Measurements from ENCODE around the gene DSG1.
"Not testable (repeated sequence)": the region's sequence is repeated elsewhere in the genome, so short reads cannot be mapped to it uniquely, and the experiment has no call there.

The DSG1 gene

DNA sequence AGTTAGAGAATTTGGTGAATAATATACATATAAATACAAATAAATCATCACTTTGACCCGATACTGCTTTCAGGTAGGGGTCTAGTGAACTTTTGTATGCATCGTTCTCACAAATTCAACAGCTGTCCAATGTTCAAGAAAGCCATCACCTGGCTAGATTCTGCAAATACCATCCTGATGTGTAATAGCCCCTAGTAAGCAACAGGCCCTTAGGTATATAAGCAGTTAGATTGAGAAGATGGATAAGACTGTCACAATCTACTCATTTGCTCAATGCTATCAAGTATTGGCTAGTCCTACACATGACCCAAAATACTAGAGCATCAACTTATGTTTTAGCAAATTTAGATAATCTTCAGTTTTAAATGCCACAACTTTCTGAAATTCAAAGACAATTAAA is 20.7 kb upstream of the DSG1 start:
- no peak for DNase-seq (ENCODE audit: low spot score in 2 of 2)
- Mint-ChIP-seq H3K9me3 (peaks cover 18% of the 10 kb centered on the region), H3K27ac (ENCODE audit: low read depth) (no peak overlapping the region), H3K4me3 (no peak overlapping the region), H3K36me3 (ENCODE audit: insufficient read depth) (no peaks in the 10 kb centered on the region), H3K4me1 (no peaks in the 10 kb centered on the region), H3K27me3 (no peaks in the 10 kb centered on the region)
- ATAC-seq (replicated peaks; ENCODE audit: extremely low read depth, poor library complexity, severe bottlenecking): no peak

DNA sequence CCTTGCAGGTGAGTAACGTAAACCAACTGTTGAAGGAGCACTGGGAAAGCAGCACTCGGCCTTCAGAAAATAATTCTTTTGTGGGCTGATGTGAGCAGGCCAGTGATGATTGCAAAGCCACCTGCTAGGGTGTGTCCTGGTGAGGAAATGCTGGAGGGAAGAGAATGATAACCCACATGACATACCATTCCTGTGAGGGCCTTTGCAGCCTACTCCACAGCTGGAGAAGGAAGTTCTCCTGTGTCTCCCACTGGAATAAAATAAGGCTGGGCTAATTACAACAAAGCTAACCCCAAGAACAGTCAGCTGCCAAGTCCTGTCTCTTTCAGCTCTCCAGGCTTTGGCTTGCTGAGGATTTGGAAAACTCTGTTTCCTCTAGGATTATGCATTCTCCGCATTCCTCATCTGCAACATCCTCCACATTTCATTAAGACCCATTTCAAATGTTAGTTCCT is 16.7 kb upstream of the DSG1 start:
- DNase-seq (ENCODE audit: low spot score in 2 of 2) (no peak), ATAC-seq (replicated peaks; ENCODE audit: extremely low read depth, poor library complexity, severe bottlenecking) (no peak)
- Mint-ChIP-seq H3K9me3 (peaks cover 17% of the 10 kb centered on the region), H3K4me3 (no peak overlapping the region), H3K27ac (ENCODE audit: low read depth) (no peak overlapping the region), H3K27me3 (no peaks in the 10 kb centered on the region), H3K4me1 (no peaks in the 10 kb centered on the region), H3K36me3 (ENCODE audit: insufficient read depth) (no peaks in the 10 kb centered on the region)

DNA sequence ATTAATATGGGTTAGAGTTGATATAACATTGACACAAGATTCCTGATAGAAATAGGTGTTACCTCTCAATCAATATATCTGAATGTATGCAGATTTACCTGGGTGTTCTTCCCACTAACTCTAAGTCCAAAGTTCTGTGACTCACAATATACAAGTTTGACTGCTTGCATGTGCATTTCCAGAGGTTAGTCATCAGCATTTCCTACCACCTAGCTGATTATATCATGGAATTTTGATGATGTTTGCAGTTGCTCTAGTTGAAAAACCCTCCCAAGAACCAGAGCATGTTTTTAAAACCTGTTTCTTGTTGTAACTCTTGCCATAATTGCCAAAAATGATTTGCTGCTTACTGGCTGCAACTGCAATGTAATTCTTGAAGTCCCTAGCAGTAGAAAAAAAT is 15.0 kb upstream of the DSG1 start:
- Mint-ChIP-seq H3K27ac (ENCODE audit: low read depth) (no peak overlapping the region), H3K36me3 (ENCODE audit: insufficient read depth) (no peaks in the 10 kb centered on the region), H3K9me3 (peaks cover 16% of the 10 kb centered on the region), H3K4me3 (no peak overlapping the region), H3K27me3 (no peaks in the 10 kb centered on the region), H3K4me1 (no peaks in the 10 kb centered on the region)
- ATAC-seq (replicated peaks; ENCODE audit: extremely low read depth, poor library complexity, severe bottlenecking) (no peak), DNase-seq (ENCODE audit: low spot score in 2 of 2) (no peak)

DNA sequence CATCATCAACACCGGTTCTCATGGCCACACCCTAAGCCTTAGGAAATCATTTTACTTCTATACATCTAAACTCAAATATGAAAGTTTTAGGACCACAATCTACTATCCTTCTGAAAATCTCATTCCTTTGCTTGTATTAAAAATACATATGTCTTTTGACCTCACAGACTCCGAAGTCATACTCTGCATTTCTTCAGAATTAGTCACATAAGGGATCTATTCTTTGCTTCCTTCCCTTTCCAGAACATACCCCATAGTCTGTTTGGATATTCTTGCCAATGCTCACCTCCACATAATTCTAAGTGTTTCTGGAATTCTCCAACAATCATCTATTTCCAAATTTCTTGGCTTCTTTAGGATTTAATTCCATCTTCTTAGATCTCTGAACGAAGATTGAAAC is 14.2 kb upstream of the DSG1 start:
- H3K27me3 Mint-ChIP-seq: no peaks in the 10 kb centered on the region
- H3K36me3 Mint-ChIP-seq (ENCODE audit: insufficient read depth): no peaks in the 10 kb centered on the region
- H3K27ac Mint-ChIP-seq (ENCODE audit: low read depth): no peak overlapping the region
- H3K4me3 Mint-ChIP-seq: no peak overlapping the region
- no peaks in the 10 kb centered on the region for H3K4me1 Mint-ChIP-seq
- DNase-seq (ENCODE audit: low spot score in 2 of 2) (no peak), ATAC-seq (replicated peaks; ENCODE audit: extremely low read depth, poor library complexity, severe bottlenecking) (no peak)
- peaks cover 11% of the 10 kb centered on the region for H3K9me3 Mint-ChIP-seq

DNA sequence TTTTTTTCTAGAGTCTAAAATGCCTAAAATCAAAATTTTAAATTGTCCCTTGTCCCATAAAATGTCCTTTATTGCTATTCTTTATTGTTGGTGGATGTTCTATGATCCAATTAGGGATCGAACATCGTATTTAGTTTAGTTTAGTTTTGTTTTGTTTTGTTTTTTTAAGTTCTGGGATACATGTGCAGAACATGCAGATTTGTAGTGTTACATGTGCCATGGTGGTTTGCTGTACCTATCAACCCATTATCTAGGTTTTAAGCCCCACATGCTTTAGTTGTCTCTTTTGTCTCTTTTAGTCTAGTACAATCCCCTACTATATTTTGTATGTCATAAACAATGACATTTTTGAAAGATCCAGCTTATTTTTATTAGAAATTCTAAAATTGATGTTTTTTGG is 8.8 kb upstream of the DSG1 start:
- H3K36me3 Mint-ChIP-seq (ENCODE audit: insufficient read depth): no peaks in the 10 kb centered on the region
- no peak overlapping the region for H3K27ac Mint-ChIP-seq (ENCODE audit: low read depth)
- no peak overlapping the region for H3K4me3 Mint-ChIP-seq
- DNase-seq (ENCODE audit: low spot score in 2 of 2): no peak
- ATAC-seq (replicated peaks; ENCODE audit: extremely low read depth, poor library complexity, severe bottlenecking): no peak
- no peaks in the 10 kb centered on the region for H3K27me3 Mint-ChIP-seq
- H3K4me1 Mint-ChIP-seq: no peaks in the 10 kb centered on the region
- H3K9me3 Mint-ChIP-seq: peaks cover 13% of the 10 kb centered on the region

DNA sequence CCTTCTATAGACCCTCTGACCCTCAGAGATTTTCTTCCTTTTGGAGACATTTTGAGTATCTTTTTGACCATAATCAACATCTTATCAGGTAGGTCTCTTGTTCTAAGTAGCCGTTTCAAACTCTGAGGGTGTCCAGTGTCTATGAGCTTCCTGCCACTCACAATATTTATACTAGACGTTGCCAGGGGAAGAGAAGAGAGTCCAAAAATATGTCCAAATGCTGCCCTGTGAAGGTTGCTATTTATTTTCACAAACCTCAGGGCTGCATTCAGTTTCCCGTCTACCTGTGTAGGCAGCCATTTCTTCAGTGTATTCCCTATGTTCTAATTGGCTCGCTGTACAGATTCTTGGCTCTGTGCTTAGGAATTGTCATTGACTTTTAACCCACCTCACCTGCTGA is 986 bp upstream of the DSG1 start:
- Mint-ChIP-seq H3K36me3 (ENCODE audit: insufficient read depth) (no peaks in the 10 kb centered on the region), H3K9me3 (peaks cover 4% of the 10 kb centered on the region), H3K4me3 (no peak overlapping the region), H3K4me1 (no peaks in the 10 kb centered on the region), H3K27ac (ENCODE audit: low read depth) (no peak overlapping the region), H3K27me3 (no peaks in the 10 kb centered on the region)
- ATAC-seq (replicated peaks; ENCODE audit: extremely low read depth, poor library complexity, severe bottlenecking): no peak
- no peak for DNase-seq (ENCODE audit: low spot score in 2 of 2)

DNA sequence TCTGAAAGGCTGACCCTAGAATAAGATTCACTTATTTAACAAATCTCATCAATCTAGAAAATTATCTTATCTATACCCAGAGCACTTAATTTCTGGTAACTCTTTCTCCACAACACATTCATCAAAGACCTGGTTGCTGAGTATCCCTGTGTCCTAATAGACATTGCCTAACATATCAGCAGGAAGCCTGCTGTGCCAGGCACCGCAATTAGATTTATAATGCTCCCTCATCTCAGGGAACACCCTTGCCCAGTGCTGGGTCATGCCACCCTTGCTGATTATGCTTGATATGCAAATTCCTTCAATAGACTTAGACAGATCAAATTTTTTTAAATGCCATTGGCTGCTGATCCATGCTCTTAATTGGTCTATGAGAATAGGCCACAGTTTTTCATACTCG is 3.8 kb downstream of the DSG1 start:
- no peaks in the 10 kb centered on the region for H3K36me3 Mint-ChIP-seq (ENCODE audit: insufficient read depth)
- no peaks in the 10 kb centered on the region for H3K27me3 Mint-ChIP-seq
- no peak overlapping the region for H3K27ac Mint-ChIP-seq (ENCODE audit: low read depth)
- H3K4me1 Mint-ChIP-seq: no peaks in the 10 kb centered on the region
- ATAC-seq (replicated peaks; ENCODE audit: extremely low read depth, poor library complexity, severe bottlenecking): no peak
- H3K9me3 Mint-ChIP-seq: peaks cover 17% of the 10 kb centered on the region
- no peak overlapping the region for H3K4me3 Mint-ChIP-seq
- DNase-seq (ENCODE audit: low spot score in 2 of 2): no peak

DNA sequence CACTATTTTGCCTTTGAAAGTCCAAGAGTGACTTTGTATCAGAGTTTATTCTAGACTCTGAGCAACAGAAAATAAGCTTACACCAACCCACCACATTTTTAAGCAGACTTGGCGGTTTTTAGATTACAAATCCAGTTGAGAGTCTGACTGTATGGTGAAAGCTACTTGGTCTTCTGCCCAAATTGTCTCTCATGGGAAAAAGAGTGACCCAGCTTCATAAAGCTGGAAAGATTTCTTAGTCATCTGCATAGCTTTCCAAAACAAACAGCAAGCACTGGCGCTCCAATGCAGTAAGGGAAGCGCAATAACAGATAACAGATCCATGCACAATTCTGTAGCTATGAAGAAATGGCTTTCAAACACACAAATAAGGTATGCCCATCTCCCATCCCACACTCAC is 7.1 kb downstream of the DSG1 start:
- peaks cover 17% of the 10 kb centered on the region for H3K9me3 Mint-ChIP-seq
- H3K27me3 Mint-ChIP-seq: no peaks in the 10 kb centered on the region
- no peak overlapping the region for H3K4me3 Mint-ChIP-seq
- no peak overlapping the region for H3K27ac Mint-ChIP-seq (ENCODE audit: low read depth)
- H3K4me1 Mint-ChIP-seq: no peaks in the 10 kb centered on the region
- ATAC-seq (replicated peaks; ENCODE audit: extremely low read depth, poor library complexity, severe bottlenecking) (no peak), DNase-seq (ENCODE audit: low spot score in 2 of 2) (no peak)
- H3K36me3 Mint-ChIP-seq (ENCODE audit: insufficient read depth): no peaks in the 10 kb centered on the region

DNA sequence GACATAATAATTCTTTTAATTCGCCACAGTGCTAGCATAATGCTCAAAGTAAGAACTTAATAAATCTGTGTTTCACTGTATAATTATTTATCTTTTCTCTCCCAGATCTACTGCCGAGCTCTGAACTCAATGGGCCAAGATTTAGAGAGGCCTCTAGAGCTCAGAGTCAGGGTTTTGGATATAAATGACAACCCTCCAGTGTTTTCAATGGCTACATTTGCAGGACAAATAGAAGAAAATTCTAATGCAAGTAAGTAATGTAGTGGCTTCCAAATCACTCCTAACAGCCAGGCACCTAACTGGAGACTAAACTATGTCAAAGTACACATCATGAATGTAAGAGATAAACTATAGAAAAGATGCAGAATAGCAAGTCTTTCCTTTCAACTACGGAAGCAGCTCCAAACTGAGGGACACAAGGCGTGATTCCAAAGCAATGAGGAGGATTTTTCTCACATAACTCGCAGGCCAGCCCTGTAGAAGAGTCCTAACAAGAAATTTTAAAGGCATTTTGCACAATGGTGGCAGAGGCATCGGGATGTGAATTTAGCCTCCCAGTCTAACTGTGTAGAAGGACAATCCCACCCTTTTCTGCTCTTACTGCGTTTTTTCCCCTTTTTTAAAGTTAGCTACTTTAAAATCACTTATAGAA is 12.0 kb downstream of the DSG1 start:
- Mint-ChIP-seq H3K27me3 (no peaks in the 10 kb centered on the region), H3K4me1 (no peaks in the 10 kb centered on the region), H3K9me3 (peaks cover 5% of the 10 kb centered on the region), H3K36me3 (ENCODE audit: insufficient read depth) (no peaks in the 10 kb centered on the region), H3K27ac (ENCODE audit: low read depth) (no peak overlapping the region), H3K4me3 (no peak overlapping the region)
- no peak for ATAC-seq (replicated peaks; ENCODE audit: extremely low read depth, poor library complexity, severe bottlenecking)
- DNase-seq (ENCODE audit: low spot score in 2 of 2): no peak

DNA sequence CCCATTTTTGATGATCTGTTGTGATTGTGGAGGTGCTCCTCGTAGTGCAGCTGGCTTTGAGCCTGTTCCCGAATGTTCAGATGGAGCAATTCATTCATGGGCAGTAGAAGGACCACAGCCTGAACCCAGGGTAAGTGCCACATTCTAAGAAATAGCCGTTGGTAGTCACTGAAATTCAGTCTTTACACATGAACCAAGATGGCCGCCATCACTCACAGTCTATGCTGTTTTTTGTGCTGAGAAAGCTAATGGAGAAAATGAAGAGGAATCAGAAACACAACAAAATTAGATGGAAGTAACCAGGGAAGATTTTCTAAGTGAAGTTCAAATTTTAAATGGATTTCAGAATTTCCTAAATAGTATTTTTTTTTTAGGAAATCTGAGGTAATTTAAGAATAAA is 25.5 kb downstream of the DSG1 start:
- DNase-seq (ENCODE audit: low spot score in 2 of 2): no peak
- Mint-ChIP-seq H3K4me3 (no peak overlapping the region), H3K27me3 (no peaks in the 10 kb centered on the region), H3K4me1 (no peaks in the 10 kb centered on the region), H3K36me3 (ENCODE audit: insufficient read depth) (no peaks in the 10 kb centered on the region), H3K27ac (ENCODE audit: low read depth) (no peak overlapping the region), H3K9me3 (no peaks in the 10 kb centered on the region)
- no peak for ATAC-seq (replicated peaks; ENCODE audit: extremely low read depth, poor library complexity, severe bottlenecking)

DNA sequence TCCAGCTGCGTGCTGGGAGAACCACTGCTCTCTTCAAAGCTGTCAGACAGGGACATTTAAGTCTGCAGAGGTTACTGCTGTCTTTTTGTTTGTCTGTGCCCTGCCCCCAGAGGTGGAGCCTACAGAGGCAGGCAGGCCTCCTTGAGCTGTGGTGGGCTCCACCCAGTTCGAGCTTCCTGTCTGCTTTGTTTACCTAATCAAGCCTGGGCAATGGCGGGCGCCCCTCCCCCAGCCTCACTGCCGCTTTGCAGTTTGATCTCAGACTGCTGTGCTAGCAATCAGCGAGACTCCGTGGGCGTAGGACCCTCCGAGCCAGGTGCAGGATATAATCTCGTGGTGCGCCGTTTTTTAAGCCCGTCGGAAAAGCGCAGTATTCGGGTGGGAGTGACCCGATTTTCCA is 35.4 kb downstream of the DSG1 start:
- not testable (repeated sequence) for H3K9me3 Mint-ChIP-seq; DNase-seq (ENCODE audit: low spot score in 2 of 2); H3K4me3 Mint-ChIP-seq; H3K36me3 Mint-ChIP-seq (ENCODE audit: insufficient read depth); ATAC-seq (replicated peaks; ENCODE audit: extremely low read depth, poor library complexity, severe bottlenecking); H3K27ac Mint-ChIP-seq (ENCODE audit: low read depth); H3K27me3 Mint-ChIP-seq; H3K4me1 Mint-ChIP-seq

DNA sequence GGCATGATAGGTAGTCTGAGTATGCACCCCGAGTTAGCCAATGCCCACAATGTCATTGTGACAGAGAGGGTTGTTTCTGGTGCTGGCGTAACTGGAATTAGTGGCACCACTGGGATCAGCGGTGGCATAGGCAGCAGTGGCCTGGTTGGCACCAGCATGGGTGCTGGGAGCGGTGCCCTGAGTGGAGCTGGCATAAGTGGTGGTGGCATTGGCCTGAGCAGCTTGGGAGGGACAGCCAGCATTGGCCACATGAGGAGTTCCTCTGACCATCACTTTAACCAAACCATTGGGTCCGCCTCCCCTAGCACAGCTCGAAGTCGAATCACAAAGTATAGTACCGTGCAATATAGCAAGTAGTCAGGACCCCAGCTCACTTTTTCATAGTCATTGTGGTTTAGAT is 37.0 kb downstream of the DSG1 start:
- Mint-ChIP-seq H3K27ac (ENCODE audit: low read depth) (no peak overlapping the region), H3K4me3 (no peak overlapping the region), H3K27me3 (no peaks in the 10 kb centered on the region), H3K4me1 (no peaks in the 10 kb centered on the region), H3K36me3 (ENCODE audit: insufficient read depth) (no peaks in the 10 kb centered on the region), H3K9me3 (no peaks in the 10 kb centered on the region)
- DNase-seq (ENCODE audit: low spot score in 2 of 2) (no peak), ATAC-seq (replicated peaks; ENCODE audit: extremely low read depth, poor library complexity, severe bottlenecking) (no peak)

DNA sequence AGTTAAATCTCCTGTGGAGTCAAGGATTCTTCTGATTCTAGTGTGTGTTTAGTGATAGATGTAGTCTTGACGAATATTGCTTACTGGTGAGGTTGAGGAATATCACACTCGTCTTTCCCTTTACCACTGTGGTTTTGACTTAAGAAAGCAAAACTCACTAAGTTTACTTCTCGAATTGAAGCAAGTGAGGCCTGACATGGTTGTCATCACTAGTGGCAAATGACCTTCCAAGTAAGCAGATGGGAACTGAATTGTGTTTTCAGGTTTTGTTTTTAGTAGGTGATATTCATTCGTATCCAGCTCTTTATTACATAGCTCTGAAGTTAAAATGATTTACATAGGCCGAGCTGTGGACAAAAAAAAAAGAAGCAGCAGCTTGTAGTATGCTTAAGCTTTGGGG is 38.1 kb downstream of the DSG1 start:
- Mint-ChIP-seq H3K36me3 (ENCODE audit: insufficient read depth) (no peaks in the 10 kb centered on the region), H3K4me1 (no peaks in the 10 kb centered on the region), H3K9me3 (no peaks in the 10 kb centered on the region), H3K27ac (ENCODE audit: low read depth) (no peak overlapping the region), H3K27me3 (no peaks in the 10 kb centered on the region), H3K4me3 (no peak overlapping the region)
- DNase-seq (ENCODE audit: low spot score in 2 of 2) (no peak), ATAC-seq (replicated peaks; ENCODE audit: extremely low read depth, poor library complexity, severe bottlenecking) (no peak)

DNA sequence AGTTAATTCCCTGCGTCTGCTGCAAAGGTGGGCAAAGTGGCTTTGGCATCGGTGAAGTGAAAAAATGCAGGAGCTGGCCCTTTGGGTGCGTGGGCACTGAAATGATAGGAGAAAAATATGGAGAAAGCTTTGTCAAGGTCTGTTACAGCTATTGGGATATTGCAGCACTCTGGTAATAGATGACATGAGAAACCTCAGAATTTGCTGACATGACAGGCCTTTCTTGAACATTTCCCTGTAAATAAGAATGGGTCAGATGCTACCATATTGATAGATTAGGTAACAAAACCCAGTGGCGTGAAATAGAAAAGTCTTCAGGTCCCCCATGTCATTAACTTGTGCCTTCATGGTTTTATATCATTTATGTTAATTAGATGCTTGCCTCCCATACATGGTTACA is 46.2 kb downstream of the DSG1 start:
- Mint-ChIP-seq H3K4me3 (no peak overlapping the region), H3K27ac (ENCODE audit: low read depth) (no peak overlapping the region), H3K4me1 (no peaks in the 10 kb centered on the region), H3K36me3 (ENCODE audit: insufficient read depth) (no peaks in the 10 kb centered on the region), H3K27me3 (no peaks in the 10 kb centered on the region), H3K9me3 (peaks cover 7% of the 10 kb centered on the region)
- DNase-seq (ENCODE audit: low spot score in 2 of 2) (no peak), ATAC-seq (replicated peaks; ENCODE audit: extremely low read depth, poor library complexity, severe bottlenecking) (no peak)
